CD4-positive, alpha-beta memory T cell (primary cell): ENCODE measurements around the gene NID1. TPM values are rescaled to one million over a fixed set of nuclear protein-coding genes. Genes with fewer than 3 reads are reported as not detected.

ENCODE experiments used
- CTCF ChIA-PET: fragments of 350-600 bp; sonication (Branson Sonifier 250); formaldehyde crosslinking; loops from one replicate; lab custom pipeline; 2021; ENCODE audit warnings: inconsistent platforms; ENCODE audit not compliant: partially characterized antibody; lab: Charles Lee
- POLR2A ChIA-PET: fragments of 350-600 bp; sonication (Branson Sonifier 250); formaldehyde crosslinking; loops from one replicate; lab custom pipeline; 2021; ENCODE audit not compliant: partially characterized antibody; lab: Charles Lee
- DNase-seq, 5 donors: peaks; one replicate each; pipeline versions ENCODE4 v3.0.0 to v3.0.0-alpha.2; 2020 to 2022; ENCODE audit warnings: mixed read lengths in 1 of 5
- H3K27ac ChIP-seq: one replicate; pipeline ENCODE4 v1.7.0; 2013; ENCODE audit warnings: low read depth, low read length
- H3K27me3 ChIP-seq: 2 replicates; pipeline ENCODE4 v1.7.0; 2013; ENCODE audit warnings: mild to moderate bottlenecking, low read length, moderate library complexity; ENCODE audit not compliant: insufficient read depth
- H3K36me3 ChIP-seq: 2 replicates; pipeline ENCODE4 v1.7.0; 2013; ENCODE audit warnings: mild to moderate bottlenecking, low read length, moderate library complexity; ENCODE audit not compliant: insufficient read depth
- H3K4me1 ChIP-seq: 2 replicates; pipeline ENCODE4 v1.7.0; 2013; ENCODE audit warnings: mild to moderate bottlenecking, low read length, moderate library complexity; ENCODE audit not compliant: insufficient read depth
- H3K4me3 ChIP-seq, 2 donors: one replicate each; pipeline ENCODE4 v1.7.0; 2013; ENCODE audit warnings: low read length in 2 of 2, mild to moderate bottlenecking in 1 of 2
- H3K9me3 ChIP-seq, 2 donors: one replicate each; pipeline ENCODE4 v1.7.0; 2013; ENCODE audit warnings: low read length in 2 of 2, control low read depth in 1 of 2; ENCODE audit not compliant: control insufficient read depth in 1 of 2
- H3K27ac Mint-ChIP-seq, 7 donors: one replicate each; pipeline ENCODE4 v1.8.0; 2020 to 2021; ENCODE audit warnings: mixed read lengths in 7 of 7, mild to moderate bottlenecking in 6 of 7, inconsistent platforms in 3 of 7, moderate library complexity in 3 of 7
- H3K27me3 Mint-ChIP-seq, 2 donors: one replicate each; pipeline ENCODE4 v1.8.0; 2020 to 2021; ENCODE audit warnings: mixed read lengths in 2 of 2
- H3K36me3 Mint-ChIP-seq, 2 donors: one replicate each; pipeline ENCODE4 v1.8.0; 2020 to 2021; ENCODE audit warnings: mixed read lengths in 2 of 2, inconsistent platforms in 1 of 2, mild to moderate bottlenecking in 1 of 2
- H3K4me1 Mint-ChIP-seq, 4 donors: one replicate each; pipeline ENCODE4 v1.8.0; 2020 to 2021; ENCODE audit warnings: mixed read lengths in 4 of 4, mild to moderate bottlenecking in 1 of 4
- H3K4me3 Mint-ChIP-seq, 8 donors: one replicate each; pipeline ENCODE4 v1.8.0; 2020 to 2021; ENCODE audit warnings: mixed read lengths in 8 of 8, mild to moderate bottlenecking in 7 of 8, moderate library complexity in 6 of 8, inconsistent platforms in 3 of 8
- H3K9me3 Mint-ChIP-seq, 8 donors: one replicate each; pipeline ENCODE4 v1.8.0; 2020 to 2021; ENCODE audit warnings: mixed read lengths in 8 of 8, mild to moderate bottlenecking in 5 of 8, inconsistent platforms in 3 of 8, moderate library complexity in 1 of 8
- intact Hi-C: fragments of 100-400 bp; cut with micrococcal nuclease; formaldehyde crosslinking; loops from one replicate; pipeline ENCODE4 v1.15.1; 2023
- polyA plus RNA-seq, 2 donors: library from polyadenylated mRNA; unstranded; fragments of 300-500 nt; fragmentation: Illumina TruSeq; gene quantifications; one replicate each; pipeline ENCODE4 v1.2.3, GENCODE V29; 2021
- total RNA-seq, 2 experiments: library from RNA; stranded (reverse); gene quantifications; one replicate each; pipeline ENCODE4 v1.2.3, GENCODE V29; 2021

The NID1 gene
- total and polyA plus RNA-seq, 4 experiments from 2014 or later = 0.08 to 0.17 TPM; not detected in 2

DNA sequence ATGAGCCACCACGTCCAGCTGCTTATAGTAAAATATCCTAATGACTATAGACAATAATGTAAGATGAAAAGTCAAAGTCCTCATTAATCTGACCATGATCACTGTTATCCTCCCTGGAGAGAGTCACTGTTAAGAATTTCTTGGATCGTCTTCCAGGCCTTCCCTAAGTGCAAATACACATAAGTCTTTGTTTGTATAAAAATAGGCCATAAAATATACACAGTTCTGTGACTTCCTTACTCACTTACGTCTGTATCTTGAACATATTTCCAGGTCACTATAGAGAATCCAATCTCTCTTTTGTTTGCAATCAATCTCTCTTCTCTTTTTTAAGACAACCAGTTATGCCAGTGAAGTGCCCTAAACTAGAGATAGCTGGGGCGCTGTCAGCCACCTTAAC lies 109.1 kb downstream of the NID1 start:
- peaks cover 34% of the 10 kb centered on the region for H3K4me1 ChIP-seq
- H3K27ac ChIP-seq = no peak overlapping the region
- no peaks in the 10 kb centered on the region for H3K27me3 ChIP-seq
- peak overlapping the region in 3 of 7 donors; percentile 46 to 66 (median 51) for H3K27ac Mint-ChIP-seq
- POLR2A ChIA-PET = interaction anchor here (0.7 to 1.7 kb wide), 5 partner anchors 13 to 451 kb away, joined by 3 to 7 read pairs (median 4); partner anchors contain the start of gene B3GALNT2
- intact Hi-C loops = no loop called here
- peak overlapping the region in 2 of 8 donors; percentile 25 to 26 for H3K4me3 Mint-ChIP-seq
- no peak for DNase-seq
- H3K9me3 Mint-ChIP-seq = peaks cover 0 to 2% (median 0%) of the 10 kb centered on the region in 8 donors
- H3K27me3 Mint-ChIP-seq = no peaks in the 10 kb centered on the region
- no peak overlapping the region for H3K4me3 ChIP-seq
- H3K9me3 ChIP-seq = no peaks in the 10 kb centered on the region
- no peaks in the 10 kb centered on the region for H3K36me3 ChIP-seq
- no peaks in the 10 kb centered on the region for H3K36me3 Mint-ChIP-seq
- CTCF ChIA-PET = interaction anchor here (1.1 to 9.7 kb wide), 3 partner anchors 16 to 90 kb away, joined by 3 to 73 read pairs (median 11); no protein-coding TSS in a partner anchor
- peaks cover 33 to 39% (median 36%) of the 10 kb centered on the region in 4 donors for H3K4me1 Mint-ChIP-seq

DNA sequence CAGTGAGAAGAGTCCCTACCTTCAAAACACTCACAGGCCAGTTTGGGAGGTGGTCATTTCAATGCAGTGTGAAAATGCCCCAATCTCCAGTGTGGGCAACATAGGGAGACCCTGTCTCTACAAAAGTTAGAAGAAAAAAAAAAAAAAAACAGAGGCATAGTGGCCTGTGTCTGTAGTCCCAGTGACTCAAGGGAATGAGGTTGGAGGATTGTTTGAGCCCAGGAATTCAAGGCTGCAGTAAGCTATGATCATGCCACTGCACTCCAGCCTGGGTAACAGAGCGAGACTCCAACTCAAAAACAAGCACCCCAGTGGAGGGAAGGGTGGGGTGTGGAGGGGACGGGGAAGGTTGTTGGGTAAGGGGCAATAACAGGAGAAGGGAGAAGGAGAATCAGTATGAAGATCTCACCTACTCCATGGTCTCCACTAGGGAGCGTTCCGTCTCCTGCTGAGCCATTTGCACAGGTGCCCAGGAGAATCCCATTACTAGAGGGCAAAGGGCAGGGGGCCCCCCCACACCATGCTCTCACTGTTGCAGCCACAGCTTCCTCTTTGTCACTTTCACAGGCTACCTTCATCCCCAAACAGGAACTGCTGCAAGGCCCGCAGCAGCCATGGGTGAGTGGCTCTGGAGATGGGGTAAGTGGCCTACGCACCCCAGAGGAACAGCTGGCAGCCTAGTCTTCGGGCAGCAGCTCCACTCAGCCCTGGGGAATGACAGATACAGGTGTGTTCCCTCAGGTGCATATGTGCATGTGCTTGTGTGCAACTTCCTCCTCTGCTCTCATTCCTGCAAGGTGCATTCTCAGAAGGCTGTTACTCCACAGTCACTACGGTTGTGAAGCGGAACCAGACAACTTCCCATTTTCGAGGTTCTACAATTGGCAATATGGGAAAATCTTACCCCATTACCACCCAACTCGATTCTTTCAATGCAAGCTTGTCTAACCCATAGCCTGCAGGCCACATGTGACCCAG lies 110.3 kb downstream of the NID1 start:
- no peaks in the 10 kb centered on the region for H3K27me3 ChIP-seq
- peak overlapping the region; percentile 67 to 85 (median 79) for H3K27ac Mint-ChIP-seq
- H3K4me1 ChIP-seq = peaks cover 34% of the 10 kb centered on the region
- intact Hi-C loops = loop anchor here (5.0 kb wide), 2 partner anchors 37 to 87 kb away; partner anchors contain the start of gene LYST
- peak; percentile 34 to 65 (median 43) for DNase-seq
- H3K27me3 Mint-ChIP-seq = no peaks in the 10 kb centered on the region
- POLR2A ChIA-PET = interaction anchor here (0.7 to 1.7 kb wide), 9 partner anchors 14 to 450 kb away, joined by 3 to 11 read pairs (median 6); partner anchors contain the start of genes B3GALNT2 and LYST
- peak overlapping the region; percentile 15 to 69 (median 52) for H3K4me3 Mint-ChIP-seq
- CTCF ChIA-PET = interaction anchor here (0.7 to 9.7 kb wide), 6 partner anchors 9 to 89 kb away, joined by 3 to 73 read pairs (median 4); no protein-coding TSS in a partner anchor
- no peaks in the 10 kb centered on the region for H3K9me3 ChIP-seq
- H3K27ac ChIP-seq = no peak overlapping the region
- H3K9me3 Mint-ChIP-seq = peaks cover 0 to 2% (median 0%) of the 10 kb centered on the region in 8 donors
- H3K4me1 Mint-ChIP-seq = peaks cover 33 to 39% (median 36%) of the 10 kb centered on the region in 4 donors
- no peaks in the 10 kb centered on the region for H3K36me3 Mint-ChIP-seq
- H3K36me3 ChIP-seq = no peaks in the 10 kb centered on the region
- no peak overlapping the region for H3K4me3 ChIP-seq

DNA sequence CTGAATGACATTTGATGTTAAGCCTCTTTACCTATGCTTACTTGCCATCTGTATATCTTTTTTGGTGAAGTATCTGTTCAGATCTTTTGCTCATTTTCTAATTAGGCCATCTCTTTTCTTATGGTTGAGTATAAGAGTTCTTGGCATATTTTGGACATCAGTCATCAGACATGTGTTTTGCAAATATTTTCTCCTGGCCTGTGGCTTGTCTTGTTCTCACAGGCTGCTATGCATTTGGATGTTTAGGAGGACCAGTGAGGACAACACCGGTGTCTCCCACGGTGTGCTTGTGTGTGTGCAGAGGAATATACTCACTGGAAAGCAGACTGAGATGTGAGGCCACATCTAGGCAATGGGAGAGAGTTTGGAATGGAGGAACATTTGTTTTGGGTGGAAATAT lies 111.1 kb downstream of the NID1 start:
- Mint-ChIP-seq H3K27me3 (no peaks in the 10 kb centered on the region), H3K27ac (peak overlapping the region; percentile 64 to 85 (median 72)), H3K9me3 (peaks cover 0 to 2% (median 0%) of the 10 kb centered on the region in 8 donors), H3K4me1 (peaks cover 33 to 39% (median 37%) of the 10 kb centered on the region in 4 donors), H3K4me3 (peak overlapping the region in 5 of 8 donors; percentile 3 to 69 (median 52)), H3K36me3 (no peaks in the 10 kb centered on the region)
- H3K27ac ChIP-seq = no peak overlapping the region
- H3K4me1 ChIP-seq = peaks cover 34% of the 10 kb centered on the region
- no peak for DNase-seq
- no peaks in the 10 kb centered on the region for H3K27me3 ChIP-seq
- H3K4me3 ChIP-seq = no peak overlapping the region
- ChIA-PET POLR2A (interaction anchor here (1.4 to 1.6 kb wide), 2 partner anchors 18 to 37 kb away, joined by 7 to 11 read pairs; no protein-coding TSS in a partner anchor), CTCF (interaction anchor here (0.9 to 9.7 kb wide), 4 partner anchors 10 to 88 kb away, joined by 3 to 73 read pairs (median 8); no protein-coding TSS in a partner anchor)
- H3K36me3 ChIP-seq = no peaks in the 10 kb centered on the region
- intact Hi-C loops = loop anchor here (5.0 kb wide), 2 partner anchors 36 to 86 kb away; partner anchors contain the start of gene LYST
- H3K9me3 ChIP-seq = no peaks in the 10 kb centered on the region

GRCh38 chr1:235952950-235953615 lies 111.8 kb downstream of the NID1 start:
- DNase-seq = peak in 3 of 5 donors; percentile 9 to 16 (median 9)
- no peaks in the 10 kb centered on the region for H3K9me3 ChIP-seq
- Mint-ChIP-seq H3K4me1 (peaks cover 33 to 39% (median 37%) of the 10 kb centered on the region in 4 donors), H3K4me3 (peak overlapping the region in 4 of 8 donors; percentile 4 to 69 (median 40)), H3K27ac (peak overlapping the region in 5 of 7 donors; percentile 15 to 85 (median 81)), H3K36me3 (no peaks in the 10 kb centered on the region), H3K9me3 (peaks cover 0 to 2% (median 0%) of the 10 kb centered on the region in 8 donors), H3K27me3 (no peaks in the 10 kb centered on the region)
- ChIA-PET POLR2A (no interaction called here), CTCF (interaction anchor here (1.1 to 9.7 kb wide), 2 partner anchors 13 to 19 kb away, joined by 3 to 73 read pairs; no protein-coding TSS in a partner anchor)
- peaks cover 34% of the 10 kb centered on the region for H3K4me1 ChIP-seq
- H3K27me3 ChIP-seq = no peaks in the 10 kb centered on the region
- H3K36me3 ChIP-seq = no peaks in the 10 kb centered on the region
- intact Hi-C loops = loop anchor here (5.0 kb wide), 2 partner anchors 36 to 86 kb away; partner anchors contain the start of gene LYST
- no peak overlapping the region for H3K27ac ChIP-seq
- H3K4me3 ChIP-seq = no peak overlapping the region

DNA sequence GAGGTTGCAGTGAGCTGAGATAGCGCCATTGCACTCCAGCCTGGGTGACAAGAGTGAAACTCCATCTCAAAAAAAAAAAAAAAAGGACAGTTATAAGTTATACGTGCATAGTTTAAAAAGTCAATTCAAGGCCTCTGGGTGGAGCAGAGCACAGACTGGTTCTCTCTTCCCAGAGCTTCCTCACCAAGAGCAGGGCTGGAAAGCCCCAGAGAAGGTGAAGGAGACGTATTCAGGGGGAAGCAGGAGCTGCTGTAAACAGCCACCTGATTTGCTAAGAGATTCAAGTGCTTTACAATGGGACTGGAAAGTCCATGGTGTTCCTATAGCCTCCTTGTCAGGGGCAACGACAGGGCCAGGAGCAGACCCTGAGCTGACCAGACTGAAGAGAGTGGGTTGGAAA lies 113.2 kb downstream of the NID1 start:
- Histone ChIP-seq H3K27ac (no peak overlapping the region), H3K27me3 (no peaks in the 10 kb centered on the region), H3K4me3 (no peak overlapping the region), H3K4me1 (peaks cover 34% of the 10 kb centered on the region), H3K36me3 (no peaks in the 10 kb centered on the region), H3K9me3 (no peaks in the 10 kb centered on the region)
- DNase-seq = no peak
- CTCF ChIA-PET = interaction anchor here (3.0 kb wide), 1 partner anchor 20 kb away, joined by 12 read pairs; no protein-coding TSS in a partner anchor
- peaks cover 33 to 39% (median 37%) of the 10 kb centered on the region in 4 donors for H3K4me1 Mint-ChIP-seq
- no peaks in the 10 kb centered on the region for H3K27me3 Mint-ChIP-seq
- H3K27ac Mint-ChIP-seq = no peak overlapping the region
- POLR2A ChIA-PET = interaction anchor here (1.0 kb wide), 1 partner anchor 33 kb away, joined by 3 read pairs; no protein-coding TSS in a partner anchor
- H3K4me3 Mint-ChIP-seq = no peak overlapping the region
- no peaks in the 10 kb centered on the region for H3K36me3 Mint-ChIP-seq
- intact Hi-C loops = loop anchor here (5.0 kb wide), 2 partner anchors 34 to 84 kb away; partner anchors contain the start of gene LYST
- peaks cover 0 to 2% (median 0%) of the 10 kb centered on the region in 8 donors for H3K9me3 Mint-ChIP-seq

DNA sequence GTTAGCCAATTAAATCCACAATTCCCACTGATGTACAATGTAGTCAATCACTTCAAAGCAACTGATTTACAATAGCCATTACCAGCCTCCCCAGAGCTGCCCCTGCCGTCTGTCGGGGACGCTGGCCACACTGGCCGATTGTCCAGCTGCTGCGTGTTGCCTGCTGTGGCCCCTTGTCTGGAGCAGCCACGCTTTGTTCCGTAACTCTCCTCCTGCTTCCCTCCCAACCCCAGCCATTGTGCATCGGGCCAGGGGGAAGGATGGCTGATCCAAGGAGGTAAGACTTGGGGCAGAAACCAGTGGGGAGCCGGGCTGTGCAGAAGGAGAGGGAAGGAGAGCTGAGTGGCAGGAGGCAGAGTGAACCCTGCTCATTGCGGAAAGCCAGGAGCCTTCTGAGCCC lies 114.6 kb downstream of the NID1 start:
- H3K4me3 ChIP-seq = no peak overlapping the region
- no peaks in the 10 kb centered on the region for H3K36me3 ChIP-seq
- Mint-ChIP-seq H3K4me3 (no peak overlapping the region), H3K9me3 (peaks cover 0 to 2% (median 0%) of the 10 kb centered on the region in 8 donors), H3K36me3 (no peaks in the 10 kb centered on the region), H3K4me1 (peaks cover 27 to 29% (median 27%) of the 10 kb centered on the region in 4 donors), H3K27me3 (no peaks in the 10 kb centered on the region), H3K27ac (no peak overlapping the region)
- H3K27ac ChIP-seq = no peak overlapping the region
- no peaks in the 10 kb centered on the region for H3K27me3 ChIP-seq
- H3K4me1 ChIP-seq = peaks cover 27% of the 10 kb centered on the region
- no peak for DNase-seq
- intact Hi-C loops = loop anchor here (5.0 kb wide), 2 partner anchors 33 to 83 kb away; partner anchors contain the start of gene LYST
- ChIA-PET CTCF (interaction anchor here (3.0 kb wide), 1 partner anchor 21 kb away, joined by 12 read pairs; no protein-coding TSS in a partner anchor), POLR2A (interaction anchor here (0.6 kb wide), 1 partner anchor 54 kb away, joined by 3 read pairs; no protein-coding TSS in a partner anchor)
- H3K9me3 ChIP-seq = no peaks in the 10 kb centered on the region
